Left lobe of liver (tissue), 2 donors: ENCODE results near the gene GGACT. TPM values are rescaled to one million over a fixed set of nuclear protein-coding genes. Genes with fewer than 3 reads are reported as not detected.

Source experiments
- ATAC-seq: fragments of 200-7000 bp; cut with Tn5 transposase; one replicate; pipeline ENCODE4 v1.9.1; 2020; ENCODE audit warnings: mild to moderate bottlenecking, moderate library complexity
- DNase-seq: peaks from one replicate; pipeline ENCODE4 v3.0.0-alpha.2; 2020; ENCODE audit warnings: low spot score
- total RNA-seq: library from RNA; stranded (reverse); gene quantifications from one replicate; pipeline ENCODE4 v1.2.1, GENCODE V29; 2021
- donor health status: DM: no; HTN: no; CAD: no; lungs with moderate emphysema.
- donor health status: DM: no; HTN: yes; CAD: no.

GGACT gene
- total RNA-seq, 1 donor from 2014 or later: 9.6 TPM

DNA sequence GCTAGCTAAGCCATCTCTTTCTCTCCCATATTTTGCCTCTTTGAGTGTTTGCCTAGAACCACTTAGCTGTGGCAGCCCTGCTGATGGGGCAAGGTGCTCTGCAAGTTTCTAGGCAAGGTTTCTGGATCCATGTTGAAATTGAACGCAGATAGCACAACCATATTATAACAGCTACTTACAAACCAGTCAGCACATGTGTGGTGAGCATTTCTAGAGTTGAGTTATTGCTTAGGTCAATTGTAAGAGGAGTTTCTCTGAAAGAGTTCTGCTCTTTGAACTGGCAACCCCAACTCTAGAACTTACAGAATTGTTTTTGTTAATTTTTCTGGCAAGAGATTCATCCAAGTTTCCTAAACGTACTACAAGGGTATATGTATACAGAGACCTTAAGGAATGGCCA lies 103.3 kb downstream of the GGACT start:
- no peak for ATAC-seq
- DNase-seq: no peak

GRCh38 chr13:100484702-100485101 lies 103.9 kb downstream of the GGACT start:
- ATAC-seq: no peak
- DNase-seq: no peak

DNA sequence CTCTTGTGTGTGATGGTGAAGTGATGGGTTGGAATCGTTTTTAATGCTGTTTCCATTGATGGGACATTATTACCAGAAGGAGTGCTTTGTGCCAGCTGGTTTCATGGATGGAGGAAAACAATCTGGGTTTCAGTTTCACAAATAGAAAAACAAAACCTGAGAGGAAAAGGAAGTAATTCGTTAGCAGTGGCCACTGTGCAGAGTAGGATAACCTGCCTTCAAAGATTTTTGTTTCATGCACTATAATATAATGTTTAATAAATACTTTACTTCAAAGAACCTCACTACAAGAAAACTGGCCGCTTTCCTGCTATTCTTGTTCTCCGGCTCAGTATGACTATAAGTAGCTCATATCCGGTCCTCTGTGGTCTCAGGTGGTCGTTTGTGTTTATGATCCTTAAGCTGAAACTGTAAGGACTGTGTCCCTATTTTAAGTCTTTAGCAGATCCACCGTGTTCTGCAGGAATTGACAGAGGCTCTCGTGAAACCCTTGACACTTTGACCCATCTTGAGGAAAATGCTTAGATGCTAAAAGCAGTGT lies 104.7 kb downstream of the GGACT start:
- ATAC-seq: no peak
- DNase-seq: no peak

DNA sequence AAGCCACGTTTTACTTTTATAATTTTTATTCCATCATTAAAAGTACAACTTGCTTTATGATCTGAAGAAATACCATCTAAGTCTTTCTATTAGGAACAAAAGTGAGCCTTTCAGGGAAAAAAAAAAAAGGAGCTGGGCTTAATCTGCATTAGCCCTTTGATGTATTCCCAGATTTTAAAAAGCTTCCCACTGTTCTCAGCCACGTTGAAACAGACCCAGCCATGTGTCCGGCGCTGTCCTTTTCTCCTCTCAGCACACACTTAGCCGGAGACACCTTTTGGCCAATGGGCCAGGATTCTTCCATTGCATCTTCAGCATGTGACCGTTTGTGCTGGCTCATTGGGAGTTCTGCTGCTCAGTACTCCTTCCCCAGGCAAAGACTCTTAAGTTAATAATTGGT lies 105.5 kb downstream of the GGACT start:
- DNase-seq (no peak), ATAC-seq (no peak)

- ATAC-seq: no peak
- DNase-seq: no peak
Observed at GRCh38 chr13:100480676-100481075, 107.9 kb downstream of the GGACT start.

Other genes starting within 250 kb of the GGACT start
- 17.2 TPM for gene TMTC4, start 86.0 kb upstream of the GGACT start, total RNA-seq